Nephron progenitor cell (in vitro differentiated cells): Measurements from ENCODE around the gene ARMC6.
A peak's percentile ranks its signal among the peaks of the same experiment; 100 is the strongest.

ENCODE experiments used
- DNase-seq: peaks from one replicate; pipeline ENCODE4 v3.0.0; 2021
- H3K27ac Mint-ChIP-seq: 2 replicates; pipeline ENCODE4 v1.8.0; 2021; ENCODE audit warnings: mild to moderate bottlenecking, moderate library complexity, mixed read lengths
- H3K27me3 Mint-ChIP-seq: 2 replicates; pipeline ENCODE4 v1.8.0; 2021; ENCODE audit warnings: mild to moderate bottlenecking, low read depth, mixed read lengths; ENCODE audit not compliant: poor library complexity
- H3K36me3 Mint-ChIP-seq: 2 replicates; pipeline ENCODE4 v1.8.0; 2021; ENCODE audit warnings: low read depth, mixed read lengths
- H3K4me1 Mint-ChIP-seq: 2 replicates; pipeline ENCODE4 v1.8.0; 2021; ENCODE audit warnings: mixed read lengths
- H3K4me3 Mint-ChIP-seq: 2 replicates; pipeline ENCODE4 v1.8.0; 2021; ENCODE audit warnings: mild to moderate bottlenecking, moderate library complexity, mixed read lengths
- H3K9me3 Mint-ChIP-seq: 2 replicates; pipeline ENCODE4 v1.8.0; 2021; ENCODE audit warnings: mild to moderate bottlenecking, moderate library complexity, mixed read lengths
- TF ChIP-seq, protein P1 (sequence below): fragments of 200-600 bp; sonication (generic); IDR thresholded peaks from 2 replicates; pipeline ENCODE4 v1.5.0; 2021; ENCODE audit warnings: antibody characterized with exemption

ARMC6 gene

GRCh38 chr19:19061506-19061905, 28.1 kb downstream of the ARMC6 start:
- Mint-ChIP-seq H3K36me3 (peaks cover 8% of the 10 kb centered on the region), H3K9me3 (no peaks in the 10 kb centered on the region), H3K4me1 (peaks cover 62% of the 10 kb centered on the region), H3K27me3 (peaks cover 24% of the 10 kb centered on the region), H3K27ac (no peak overlapping the region), H3K4me3 (no peak overlapping the region)
- TF ChIP-seq, protein P1, sequence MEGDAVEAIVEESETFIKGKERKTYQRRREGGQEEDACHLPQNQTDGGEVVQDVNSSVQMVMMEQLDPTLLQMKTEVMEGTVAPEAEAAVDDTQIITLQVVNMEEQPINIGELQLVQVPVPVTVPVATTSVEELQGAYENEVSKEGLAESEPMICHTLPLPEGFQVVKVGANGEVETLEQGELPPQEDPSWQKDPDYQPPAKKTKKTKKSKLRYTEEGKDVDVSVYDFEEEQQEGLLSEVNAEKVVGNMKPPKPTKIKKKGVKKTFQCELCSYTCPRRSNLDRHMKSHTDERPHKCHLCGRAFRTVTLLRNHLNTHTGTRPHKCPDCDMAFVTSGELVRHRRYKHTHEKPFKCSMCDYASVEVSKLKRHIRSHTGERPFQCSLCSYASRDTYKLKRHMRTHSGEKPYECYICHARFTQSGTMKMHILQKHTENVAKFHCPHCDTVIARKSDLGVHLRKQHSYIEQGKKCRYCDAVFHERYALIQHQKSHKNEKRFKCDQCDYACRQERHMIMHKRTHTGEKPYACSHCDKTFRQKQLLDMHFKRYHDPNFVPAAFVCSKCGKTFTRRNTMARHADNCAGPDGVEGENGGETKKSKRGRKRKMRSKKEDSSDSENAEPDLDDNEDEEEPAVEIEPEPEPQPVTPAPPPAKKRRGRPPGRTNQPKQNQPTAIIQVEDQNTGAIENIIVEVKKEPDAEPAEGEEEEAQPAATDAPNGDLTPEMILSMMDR: no peak
- no peak for DNase-seq

GRCh38 chr19:19062454-19063182, 29.2 kb downstream of the ARMC6 start:
- Mint-ChIP-seq H3K27ac (peak overlapping the region; percentile 96), H3K36me3 (peaks cover 8% of the 10 kb centered on the region), H3K4me3 (peak overlapping the region; percentile 86), H3K27me3 (peaks cover 32% of the 10 kb centered on the region), H3K9me3 (no peaks in the 10 kb centered on the region), H3K4me1 (peaks cover 70% of the 10 kb centered on the region)
- DNase-seq: peak; percentile 32
- TF ChIP-seq, protein P1: no peak

DNA sequence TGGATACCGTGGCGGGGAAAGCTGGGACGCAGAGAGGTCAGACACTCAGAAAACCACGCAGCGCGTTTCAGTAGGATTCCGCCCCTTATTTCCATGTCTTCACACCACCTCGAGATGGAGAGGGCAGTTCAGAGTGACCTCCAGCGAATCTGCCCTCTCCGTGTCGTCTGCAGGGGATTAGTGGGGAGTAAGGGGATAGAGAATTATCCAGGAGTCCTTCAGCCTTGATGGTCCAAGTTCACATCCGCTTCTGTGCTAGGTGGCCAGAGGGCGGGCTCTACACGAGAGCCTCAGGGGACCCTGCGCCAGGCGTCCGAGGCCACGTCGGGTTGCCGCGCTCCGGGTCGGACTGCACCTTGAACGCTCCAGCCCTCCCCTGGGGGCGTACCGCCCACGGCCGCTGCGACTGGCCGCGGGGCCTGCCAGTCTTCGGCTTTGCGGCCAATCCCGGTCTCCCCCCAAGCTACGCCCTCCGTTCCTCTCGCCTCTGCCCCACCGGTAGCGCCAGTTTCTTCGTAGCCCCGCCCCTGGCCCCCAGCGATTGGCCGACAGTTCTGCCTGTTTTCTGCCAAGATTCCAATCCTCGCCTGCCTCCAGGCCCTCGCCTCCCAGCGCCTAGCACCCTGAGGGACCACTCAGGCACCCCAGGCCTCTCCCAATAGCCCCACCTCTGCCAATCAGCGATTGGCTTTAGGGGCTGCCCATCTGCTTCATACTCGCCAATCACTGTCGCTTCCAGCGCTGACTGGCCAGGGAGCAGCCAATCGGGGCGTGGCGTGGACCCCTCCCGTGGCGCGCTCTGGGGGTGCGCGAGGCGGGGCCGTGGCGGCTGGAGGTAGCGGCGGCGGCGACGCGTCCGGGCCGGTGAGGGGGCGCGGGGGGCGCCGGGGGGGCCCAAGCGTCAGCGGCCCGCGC, 30.0 kb downstream of the ARMC6 start, which contains the start of gene SLC25A42:
Gene SLC25A42, plus strand, starts transcription at position 812 of the 915 bp plus-strand sequence. CDS start 32,131 bp downstream, outside the sequence.
- peaks cover 8% of the 10 kb centered on the region for H3K36me3 Mint-ChIP-seq

GRCh38 chr19:19064098-19064722, 30.8 kb downstream of the ARMC6 start:
- no peak for DNase-seq

More for the DNA sequence above, 30.0 kb downstream of the ARMC6 start, which contains the start of gene SLC25A42:
- peak within 1 kb of the TSS; percentile 86 for H3K4me3 Mint-ChIP-seq
- H3K4me1 Mint-ChIP-seq: peaks cover 69% of the 10 kb centered on the region
- TF ChIP-seq, protein P1: no peak
- no peaks in the 10 kb centered on the region for H3K9me3 Mint-ChIP-seq
- H3K27me3 Mint-ChIP-seq: peaks cover 39% of the 10 kb centered on the region
- peak within 1 kb of the TSS; percentile 96 for H3K27ac Mint-ChIP-seq
- peak; percentile 99 for DNase-seq

More at GRCh38 chr19:19064098-19064722, 30.8 kb downstream of the ARMC6 start:
- TF ChIP-seq, protein P1: no peak
- Mint-ChIP-seq H3K9me3 (no peaks in the 10 kb centered on the region), H3K4me1 (peaks cover 69% of the 10 kb centered on the region), H3K4me3 (peak overlapping the region; percentile 86), H3K27me3 (peaks cover 39% of the 10 kb centered on the region), H3K36me3 (peaks cover 8% of the 10 kb centered on the region), H3K27ac (no peak overlapping the region)
